K562 (cell line): ENCODE data around the gene SYT13. TPM values are rescaled to one million over a fixed set of nuclear protein-coding genes. Genes with fewer than 3 reads are reported as not detected.

ENCODE experiments used
- ATAC-seq: fragments of 200-7000 bp; cut with Tn5 transposase; 3 replicates; pipeline ENCODE4 v1.9.1; 2020; ENCODE audit warnings: moderate library complexity
- BruUV-seq: library from RNA; stranded (reverse); fragments of 400-500 nt; replicated peaks from 2 replicates; lab custom pipeline; 2021; lab: Mats Ljungman, UMichigan
- CTCF ChIA-PET: fragments of 300-600 bp; formaldehyde crosslinking; extraction: SDS; loops from one replicate; lab custom pipeline; 2021; ENCODE audit warnings: low intra/inter-chr PET ratio; lab: Yijun Ruan, JAX
- POLR2A ChIA-PET: fragments of 300-600, 350-650 bp; sonication (Branson Sonifier 250); formaldehyde crosslinking; extraction: SDS; loops from one replicate; lab custom pipeline; 2021; ENCODE audit warnings: antibody characterized with exemption, inconsistent platforms; lab: Yijun Ruan, JAX
- DNase-seq, 4 experiments: peaks; one replicate each; pipeline versions ENCODE4 v3.0.0 to v3.0.0-alpha.2; 2011 to 2018; ENCODE audit warnings: low spot score in 3 of 4, mixed read lengths in 3 of 4; ENCODE audit errors: extremely low read depth in 1 of 4
- FAIRE-seq: peaks from 2 replicates; lab custom pipeline; 2011; peaks lifted over from hg19 to GRCh38; lab: Jason Lieb, UNC
- H2AFZ ChIP-seq: 2 replicates; pipeline ENCODE4 v1.6.0; 2011; ENCODE audit warnings: low read depth, low read length, control low read depth, inconsistent platforms
- H3K27ac ChIP-seq: fragments of 200-600 bp; 3 replicates; pipeline ENCODE4 v1.8.0; 2011; ENCODE audit warnings: low read depth, mild to moderate bottlenecking, control low read depth, inconsistent platforms, low read length, moderate library complexity, mixed read lengths; ENCODE audit errors: extremely low read depth
- H3K27me3 ChIP-seq, 2 experiments: fragments of 300-600 bp in 1 of 2; 2 replicates in 1 of 2; 3 replicates in 1 of 2; pipeline versions ENCODE4 v1.6.0 to v1.8.0; 2011; ENCODE audit warnings: inconsistent platforms in 2 of 2, low read length in 2 of 2, mild to moderate bottlenecking in 1 of 2, mixed read lengths in 1 of 2, moderate library complexity in 1 of 2; ENCODE audit not compliant: control insufficient read depth in 2 of 2, insufficient read depth in 2 of 2
- H3K36me3 ChIP-seq: fragments of 300-600 bp; 3 replicates; pipeline ENCODE4 v1.8.0; 2011; ENCODE audit warnings: mild to moderate bottlenecking, low read length, inconsistent platforms; ENCODE audit not compliant: control insufficient read depth, insufficient read depth
- H3K4me1 ChIP-seq, 2 experiments: fragments of 200-600 bp in 1 of 2; replicated peaks in 1 of 2; 2 replicates in 1 of 2; 3 replicates in 1 of 2; pipeline versions ENCODE4 v1.5.1 to v1.8.0; 2011; ENCODE audit warnings: inconsistent platforms in 2 of 2, low read length in 2 of 2, mild to moderate bottlenecking in 1 of 2, mixed read lengths in 1 of 2, moderate library complexity in 1 of 2; ENCODE audit not compliant: control insufficient read depth in 2 of 2, insufficient read depth in 2 of 2
- H3K4me2 ChIP-seq: 2 replicates; pipeline ENCODE4 v1.6.1; 2011; ENCODE audit warnings: low read length, control low read depth, inconsistent platforms, mixed read lengths; ENCODE audit not compliant: insufficient read depth
- H3K4me3 ChIP-seq: fragments of 200-600 bp; sonication (generic), shearing (Covaris generic); 2 replicates; pipeline ENCODE4 v1.5.1; 2016; ENCODE audit warnings: control low read depth, inconsistent platforms
- H3K79me2 ChIP-seq: fragments of 200-600 bp; 3 replicates; pipeline ENCODE4 v1.8.0; 2011; ENCODE audit warnings: low read length, inconsistent platforms; ENCODE audit not compliant: control insufficient read depth, insufficient read depth
- H3K9ac ChIP-seq, 2 experiments: 2 replicates each; pipeline versions ENCODE4 v1.6.0 to v1.6.1; 2011; ENCODE audit warnings: low read depth in 2 of 2, low read length in 2 of 2, control low read depth in 1 of 2, inconsistent platforms in 1 of 2, mild to moderate bottlenecking in 1 of 2, mixed read lengths in 1 of 2; ENCODE audit not compliant: insufficient read depth in 1 of 2
- H3K9me1 ChIP-seq: one replicate; pipeline ENCODE4 v1.6.0; 2011; ENCODE audit warnings: inconsistent platforms, mild to moderate bottlenecking, low read length, moderate library complexity; ENCODE audit not compliant: control insufficient read depth, insufficient read depth
- H3K9me3 ChIP-seq: replicated peaks from 2 replicates; pipeline ENCODE4 v1.5.1; 2011; ENCODE audit warnings: low read depth, low read length, inconsistent platforms; ENCODE audit not compliant: control insufficient read depth, insufficient read depth
- H4K20me1 ChIP-seq: replicated peaks from 2 replicates; pipeline ENCODE4 v1.6.1; 2011; ENCODE audit warnings: low read length, inconsistent platforms, mixed read lengths; ENCODE audit not compliant: control insufficient read depth, insufficient read depth
- FUS ChIP-seq: fragments of 200-400 bp; formaldehyde crosslinking; optimal IDR thresholded peaks from 2 replicates; pipeline ENCODE3; 2017; ENCODE audit warnings: low read depth, low read length
- JUND ChIP-seq, 2 experiments: IDR thresholded peaks; 2 replicates in 1 of 2; 3 replicates in 1 of 2; pipeline ENCODE4 v1.6.1; 2011; ENCODE audit warnings: borderline replicate concordance in 2 of 2, low read depth in 2 of 2, low read length in 2 of 2, improper control_type of control experiment in 1 of 2, missing biosample characterization in 1 of 2, missing genetic modification characterization in 1 of 2, missing genetic modification reagents in 1 of 2
- KLF1 ChIP-seq: fragments of 450-650 bp; IDR thresholded peaks from 2 replicates; pipeline ENCODE4 v1.6.1; 2016; ENCODE audit warnings: missing genetic modification characterization, missing compliant biosample characterization
- MEIS2 ChIP-seq: fragments of 450-650 bp; IDR thresholded peaks from 2 replicates; pipeline ENCODE4 v1.6.1; 2014; ENCODE audit warnings: mild to moderate bottlenecking; ENCODE audit not compliant: partially characterized antibody
- RHOXF2B ChIP-seq: fragments of 250-450 bp; sonication (Bioruptor Pico); conservative IDR thresholded peaks from 2 replicates; pipeline ENCODE4 v1.5.1; 2021
- XRCC5 ChIP-seq: fragments of 200-400 bp; formaldehyde crosslinking; IDR thresholded peaks from 2 replicates; pipeline ENCODE4 v1.6.1; 2017; ENCODE audit warnings: low read depth, mild to moderate bottlenecking, low read length
- ZBTB1 ChIP-seq: sonication (generic); formaldehyde crosslinking; IDR thresholded peaks from 2 replicates; pipeline ENCODE4 v1.8.1; 2023; ENCODE audit warnings: missing genetic modification reagents, low read depth, mild to moderate bottlenecking, borderline replicate concordance
- ZBTB8A ChIP-seq: fragments of 450-650 bp; IDR thresholded peaks from 2 replicates; pipeline ENCODE4 v1.6.1; 2018; ENCODE audit warnings: mild to moderate bottlenecking, moderate library complexity; ENCODE audit not compliant: partially characterized antibody
- ZNF121 ChIP-seq: sonication (generic); formaldehyde crosslinking; conservative IDR thresholded peaks from 2 replicates; pipeline ENCODE4 v1.8.0; 2022; ENCODE audit warnings: missing genetic modification reagents
- ZNF143 ChIP-seq: sonication (generic); formaldehyde crosslinking; IDR thresholded peaks from 2 replicates; pipeline ENCODE4 v1.9.0; 2022; ENCODE audit warnings: mild to moderate bottlenecking, missing genetic modification reagents
- ZNF695 ChIP-seq: fragments of 450-650 bp; formaldehyde crosslinking; IDR thresholded peaks from 2 replicates; pipeline ENCODE4 v1.4.0; 2020; ENCODE audit warnings: mild to moderate bottlenecking, moderate library complexity
- WGBS: fragments of 100-300 bp; shearing (Covaris generic); methylation state at CpG from one replicate; pipeline ENCODE4 v1.1.6; 2016; ENCODE audit warnings: low coverage, mixed read lengths; ENCODE audit not compliant: insufficient coverage; ENCODE audit errors: missing lambda C conversion rate; 5-methylcytosine and 5-hydroxymethylcytosine counted together
- in situ Hi-C: fragments of 300-500 bp; cut with MboI; formaldehyde crosslinking; loops from 4 replicates; pipeline ENCODE4 v1.15.0; 2018; ENCODE audit warnings: inconsistent platforms, mixed read lengths
- intact Hi-C: fragments of 100-400 bp; cut with micrococcal nuclease; formaldehyde crosslinking; loops from 2 replicates; pipeline ENCODE4 v1.14.2; 2022
- polyA plus RNA-seq, 8 experiments: library from polyadenylated mRNA; depleted of rRNA in 4 of 8; stranded (reverse) in 5 of 8; unstranded in 3 of 8; fragments of >200 nt; fragmentation: Nextera tagmentation in 2 of 8; fragmentation: Illumina TruSeq in 1 of 8; extraction: Ambion mirVana in 2 of 8; extraction: Trizol in 1 of 8; gene quantifications; 2 replicates each; pipeline versions ENCODE4 v1.2.1 to v1.2.3, GENCODE V29; 2011 to 2014; ENCODE audit warnings: inconsistent platforms in 1 of 8, missing spikeins in 1 of 8
- total RNA-seq, 7 experiments: library from RNA; depleted of rRNA in 6 of 7; stranded (reverse); fragments of >200 nt in 6 of 7; fragmentation: Illumina TruSeq in 2 of 7; extraction: Trizol in 2 of 7; gene quantifications; 2 replicates each; pipeline versions ENCODE4 v1.2.1 to v1.2.3, GENCODE V29; 2011 to 2021; ENCODE audit warnings: low replicate concordance in 1 of 7
- TF ChIP-seq, protein P1 (sequence below): fragments of 250-450 bp; sonication (Bioruptor Pico); IDR thresholded peaks from 2 replicates; pipeline ENCODE4 v1.4.0; 2020; ENCODE audit warnings: mild to moderate bottlenecking
- TF ChIP-seq, protein P2 (sequence below): fragments of 450-650 bp; formaldehyde crosslinking; IDR thresholded peaks from 2 replicates; pipeline ENCODE4 v1.4.0; 2020; ENCODE audit warnings: mild to moderate bottlenecking, moderate library complexity

Gene SYT13
- total and polyA plus RNA-seq, 9 of the 15 experiments (the other 6 are each of a cell fraction or from before 2014, with no cell fraction given) = under 0.01 to 0.13 (median 0.08) TPM; not detected in 2

DNA sequence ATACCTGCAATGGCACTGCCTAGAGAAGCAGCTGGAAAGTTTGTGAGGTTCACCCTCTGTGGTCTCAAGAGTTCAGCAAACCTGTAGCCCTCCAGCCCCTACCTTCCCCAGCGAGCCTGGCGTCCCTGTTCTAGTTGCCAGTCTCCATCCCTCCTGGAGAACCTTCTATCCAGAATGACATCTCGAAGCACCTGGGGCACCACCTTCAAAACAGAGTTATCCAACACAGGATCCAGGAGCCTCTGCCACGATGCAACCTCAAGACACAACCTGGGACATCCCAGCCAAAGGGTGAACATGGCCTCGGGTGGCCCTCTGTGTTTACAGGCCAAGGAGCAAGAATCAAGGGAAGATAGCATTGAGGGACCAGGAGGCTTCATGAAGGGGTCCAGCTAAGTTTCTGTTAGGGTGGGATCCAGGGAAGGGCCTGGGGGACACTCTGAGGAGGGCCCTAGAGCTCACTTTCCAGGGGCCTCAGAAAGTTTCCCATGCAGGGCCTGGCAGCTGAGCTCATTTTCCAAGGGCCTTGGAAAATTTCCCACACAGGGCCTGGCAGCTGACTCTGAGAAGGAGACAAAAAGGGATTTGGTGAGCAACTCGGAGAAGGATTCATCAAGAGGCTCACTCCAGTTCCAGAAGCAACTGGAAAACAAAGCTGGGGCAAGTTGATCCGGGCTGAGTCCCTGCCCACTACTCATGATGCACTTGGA lies 36.9 kb upstream of the SYT13 start (continued):
- TF ChIP-seq ZBTB8A = no peak
- TF ChIP-seq, all 486 proteins: peak for 0

DNA sequence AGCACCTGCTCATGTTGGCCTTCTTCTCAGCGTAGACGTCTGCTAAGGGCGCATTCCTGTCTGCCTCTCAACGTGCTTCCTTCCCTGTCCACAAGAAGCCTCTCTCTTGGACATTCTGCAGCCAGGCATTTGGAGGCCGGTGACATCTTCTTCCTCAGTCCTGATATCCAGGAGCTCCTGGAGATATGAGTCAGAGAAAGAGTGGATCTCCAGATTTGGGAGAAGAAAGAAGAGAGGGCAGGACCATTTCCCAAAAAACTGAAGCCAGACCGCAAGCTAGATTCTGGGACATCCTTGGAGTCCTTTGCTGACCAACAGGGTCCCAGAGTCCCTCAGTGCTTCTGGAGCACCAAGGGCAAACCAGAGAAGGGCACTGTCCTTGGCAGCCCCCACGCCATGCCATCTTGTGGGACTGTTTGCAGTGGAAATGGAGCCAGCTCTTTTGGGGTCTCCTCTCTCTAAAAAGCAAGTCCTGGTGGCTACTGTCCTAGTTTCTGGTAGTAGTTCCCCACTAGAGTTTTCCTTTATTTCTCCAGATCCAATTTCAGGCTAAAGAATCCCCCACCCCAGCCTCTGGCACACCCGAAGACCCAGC lies 36.1 kb upstream of the SYT13 start:
- H3K27me3 ChIP-seq = no peaks in the 10 kb centered on the region; a peak in 1 of 5 replicates
- H3K4me2 ChIP-seq = no peak overlapping the region
- CTCF ChIA-PET = no interaction called here
- no peaks in the 10 kb centered on the region for H4K20me1 ChIP-seq
- TF ChIP-seq ZNF121 (CRISPR knock-in tag) (no peak), JUND (IDR thresholded peaks at IDR 0.05; ENCODE audit: borderline replicate concordance, low read depth, low read length) (no peak), JUND (tag; IDR thresholded peaks at IDR 0.05; ENCODE audit: borderline replicate concordance, low read depth, low read length) (no peak), MEIS2 (no peak), ZNF695 (no peak), RHOXF2B (CRISPR knock-in tag) (no peak), XRCC5 (no peak), KLF1 (tag) (no peak), ZBTB1 (CRISPR knock-in tag) (no peak), FUS (no peak), ZNF143 (no peak)
- TF ChIP-seq, protein P1, sequence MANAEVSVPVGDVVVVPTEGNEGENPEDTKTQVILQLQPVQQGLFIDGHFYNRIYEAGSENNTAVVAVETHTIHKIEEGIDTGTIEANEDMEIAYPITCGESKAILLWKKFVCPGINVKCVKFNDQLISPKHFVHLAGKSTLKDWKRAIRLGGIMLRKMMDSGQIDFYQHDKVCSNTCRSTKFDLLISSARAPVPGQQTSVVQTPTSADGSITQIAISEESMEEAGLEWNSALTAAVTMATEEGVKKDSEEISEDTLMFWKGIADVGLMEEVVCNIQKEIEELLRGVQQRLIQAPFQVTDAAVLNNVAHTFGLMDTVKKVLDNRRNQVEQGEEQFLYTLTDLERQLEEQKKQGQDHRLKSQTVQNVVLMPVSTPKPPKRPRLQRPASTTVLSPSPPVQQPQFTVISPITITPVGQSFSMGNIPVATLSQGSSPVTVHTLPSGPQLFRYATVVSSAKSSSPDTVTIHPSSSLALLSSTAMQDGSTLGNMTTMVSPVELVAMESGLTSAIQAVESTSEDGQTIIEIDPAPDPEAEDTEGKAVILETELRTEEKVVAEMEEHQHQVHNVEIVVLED (CRISPR knock-in tag) = no peak
- TF ChIP-seq, protein P2, sequence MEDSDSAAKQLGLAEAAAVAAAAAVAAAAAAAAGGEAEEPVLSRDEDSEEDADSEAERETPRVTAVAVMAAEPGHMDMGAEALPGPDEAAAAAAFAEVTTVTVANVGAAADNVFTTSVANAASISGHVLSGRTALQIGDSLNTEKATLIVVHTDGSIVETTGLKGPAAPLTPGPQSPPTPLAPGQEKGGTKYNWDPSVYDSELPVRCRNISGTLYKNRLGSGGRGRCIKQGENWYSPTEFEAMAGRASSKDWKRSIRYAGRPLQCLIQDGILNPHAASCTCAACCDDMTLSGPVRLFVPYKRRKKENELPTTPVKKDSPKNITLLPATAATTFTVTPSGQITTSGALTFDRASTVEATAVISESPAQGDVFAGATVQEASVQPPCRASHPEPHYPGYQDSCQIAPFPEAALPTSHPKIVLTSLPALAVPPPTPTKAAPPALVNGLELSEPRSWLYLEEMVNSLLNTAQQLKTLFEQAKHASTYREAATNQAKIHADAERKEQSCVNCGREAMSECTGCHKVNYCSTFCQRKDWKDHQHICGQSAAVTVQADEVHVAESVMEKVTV (CRISPR knock-in tag) = no peak
- TF ChIP-seq, all 486 proteins: peak for 0
- in situ Hi-C loops (no loop called here), intact Hi-C loops (no loop called here)
- no TSS peak for BruUV-seq
- no peaks in the 10 kb centered on the region for H3K36me3 ChIP-seq
- no peaks in the 10 kb centered on the region for H3K9me1 ChIP-seq
- no peak overlapping the region for H3K4me3 ChIP-seq
- no peaks in the 10 kb centered on the region for H3K79me2 ChIP-seq
- H3K9ac ChIP-seq = no peak overlapping the region
- no peaks in the 10 kb centered on the region for H3K9me3 ChIP-seq
- no peaks in the 10 kb centered on the region for H3K4me1 ChIP-seq
- H3K27ac ChIP-seq = no peak overlapping the region
- ATAC-seq (no peak), DNase-seq (no peak), FAIRE-seq (no peak)
- no peak overlapping the region for H2AFZ ChIP-seq
- POLR2A ChIA-PET = interaction anchor here (0.7 kb wide), 1 partner anchor 1396 kb away, joined by 3 read pairs; no protein-coding TSS in a partner anchor
- 1% methylated on average over 8 of the region's 8 CpGs for WGBS
